GM21447 (cell line): Measurements from ENCODE around the gene CST4.
"Not testable (repeated sequence)": the region's sequence is repeated elsewhere in the genome, so short reads cannot be mapped to it uniquely, and the experiment has no call there.

Experiments
- ATAC-seq: cut with Tn5 transposase; IDR thresholded peaks from one replicate; pipeline ENCODE4 v1.9.1; 2021; ENCODE audit not compliant: unreplicated experiment

Gene CST4

GRCh38 chr20:23689399-23689690 lies 507 bp upstream of the CST4 start:
- ATAC-seq: no peak

GRCh38 chr20:23687986-23688385 lies 852 bp downstream of the CST4 start:
- no peak for ATAC-seq

- no peak for ATAC-seq
Observed at GRCh38 chr20:23686046-23686750, 2.6 kb downstream of the CST4 start.

GRCh38 chr20:23685529-23685896 lies 3.3 kb downstream of the CST4 start:
- ATAC-seq: not testable (repeated sequence)

DNA sequence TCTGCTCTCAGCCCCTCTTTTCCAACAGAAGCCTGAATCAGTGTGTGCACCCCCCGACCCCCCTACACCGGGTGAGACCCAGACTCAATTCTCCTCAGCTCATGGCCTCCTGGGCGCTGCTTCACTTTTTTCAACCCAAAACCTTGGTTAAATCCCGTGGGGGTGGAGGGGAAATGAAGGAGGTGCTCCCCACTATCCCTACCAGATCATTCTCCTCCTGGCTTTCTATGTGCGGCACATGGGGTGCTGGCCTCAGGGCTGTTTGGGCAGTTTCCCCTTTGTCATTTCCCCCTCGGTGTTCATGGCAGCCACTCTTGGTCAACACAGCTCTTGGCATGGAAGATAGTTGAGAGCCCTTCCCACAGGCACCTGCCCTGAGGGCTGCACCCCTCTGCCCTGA lies 4.6 kb downstream of the CST4 start:
- no peak for ATAC-seq

DNA sequence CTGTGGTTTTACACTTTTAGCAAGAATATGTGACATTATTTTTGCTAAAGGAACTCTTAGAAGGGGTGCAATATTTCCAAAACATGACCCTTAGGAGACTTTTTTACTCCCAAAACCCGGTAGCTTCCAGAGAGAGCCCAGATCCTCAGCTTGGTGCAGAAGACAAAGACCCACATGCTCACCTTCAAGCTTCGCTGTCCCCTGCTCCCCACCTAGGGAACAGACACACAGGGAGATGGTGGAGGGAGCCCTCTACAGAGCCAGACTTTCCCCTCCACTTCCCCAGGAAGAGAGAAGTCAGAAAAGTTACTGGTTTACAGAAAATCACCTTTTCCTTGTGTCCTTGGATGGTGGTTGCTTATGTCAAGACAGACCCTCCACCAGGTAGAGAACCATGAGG lies 5.0 kb downstream of the CST4 start:
- ATAC-seq: no peak

GRCh38 chr20:23683281-23683680 lies 5.6 kb downstream of the CST4 start:
- no peak for ATAC-seq

- ATAC-seq: no peak
Observed at GRCh38 chr20:23680146-23680545, 8.7 kb downstream of the CST4 start.

DNA sequence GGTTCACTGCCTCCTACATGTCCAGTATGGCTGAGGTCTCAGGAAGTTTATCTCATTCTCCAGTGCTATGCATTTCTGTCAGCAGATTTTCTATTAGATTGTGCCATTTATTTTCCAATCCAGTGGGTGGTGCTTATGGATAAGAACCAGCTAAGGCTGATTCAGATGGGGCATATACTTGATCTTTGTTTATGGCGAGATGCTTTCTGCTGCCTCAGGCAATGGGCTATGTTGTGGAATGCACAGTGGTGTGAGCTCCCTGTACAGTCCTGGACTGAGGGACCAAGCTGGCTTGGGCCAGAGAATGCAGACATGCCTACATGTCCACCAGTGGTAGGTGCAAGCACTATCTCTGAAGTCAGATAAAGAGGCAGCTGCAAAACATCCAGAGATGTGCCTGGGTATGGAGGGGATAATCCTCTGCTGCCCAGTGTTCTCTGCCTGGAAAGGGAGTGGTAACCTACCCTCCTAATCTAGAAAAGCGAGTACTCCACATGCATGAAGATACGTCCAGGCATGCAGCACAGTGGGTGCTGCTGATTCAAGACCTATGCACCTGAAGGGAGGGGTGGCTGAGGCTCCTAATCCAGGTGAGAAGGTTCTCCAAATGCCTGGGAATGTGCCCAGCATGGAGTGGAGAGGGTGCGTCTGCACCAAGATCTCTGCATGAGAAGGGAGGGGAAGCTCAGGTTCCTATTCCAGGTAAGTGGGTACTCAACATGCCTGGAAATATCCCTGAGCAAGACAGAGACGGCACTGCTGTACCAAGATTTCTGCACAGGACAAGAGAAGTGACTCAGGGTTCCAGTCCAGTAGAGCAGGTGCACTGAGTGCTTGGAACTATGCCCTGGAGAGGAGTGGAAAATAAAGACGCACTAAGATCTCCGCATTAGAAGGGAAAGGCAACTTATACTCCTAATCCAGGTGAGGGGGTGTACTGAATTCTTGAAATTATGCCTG lies 9.4 kb downstream of the CST4 start:
- no peak for ATAC-seq

- ATAC-seq: no peak
Observed at GRCh38 chr20:23673209-23673608, 15.6 kb downstream of the CST4 start.

DNA sequence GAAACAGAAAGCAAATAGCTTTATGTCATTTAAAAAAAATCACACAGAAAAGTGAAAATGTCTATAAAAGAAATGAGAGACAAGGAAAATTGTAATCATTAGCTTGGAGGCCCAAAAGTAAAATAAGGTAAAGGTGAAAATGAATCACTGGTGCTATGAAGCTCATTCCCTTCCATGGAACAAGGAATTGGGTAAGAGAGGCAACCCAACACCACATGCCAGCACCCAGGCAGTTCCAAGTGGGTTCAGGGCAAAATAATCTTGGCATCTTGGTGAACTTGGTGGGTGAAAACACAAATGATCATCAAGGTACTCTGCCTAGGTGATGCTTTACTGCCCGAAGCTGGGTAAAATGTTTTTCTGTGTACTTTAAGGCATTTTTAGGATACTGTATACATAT lies 16.7 kb downstream of the CST4 start:
- ATAC-seq: no peak

DNA sequence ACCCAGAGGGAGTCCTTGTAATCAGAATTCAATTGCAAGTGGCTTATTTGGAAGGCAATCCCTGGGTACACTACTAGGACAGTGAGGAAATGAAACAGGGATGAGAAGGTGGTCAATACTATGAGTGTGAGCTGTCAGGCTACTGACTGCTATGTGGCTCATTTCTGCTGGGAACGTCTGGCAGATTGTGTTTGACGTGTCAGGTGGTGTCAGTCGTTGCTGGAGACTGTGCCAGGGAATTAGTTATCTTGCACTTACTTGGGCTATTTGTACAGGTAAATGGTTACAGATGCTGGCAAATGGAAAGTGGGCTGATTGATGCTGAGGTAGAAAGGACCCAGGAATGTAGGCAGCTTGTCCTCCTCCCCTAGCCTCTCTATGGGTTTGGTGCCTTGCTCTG lies 17.4 kb downstream of the CST4 start:
- ATAC-seq: no peak

DNA sequence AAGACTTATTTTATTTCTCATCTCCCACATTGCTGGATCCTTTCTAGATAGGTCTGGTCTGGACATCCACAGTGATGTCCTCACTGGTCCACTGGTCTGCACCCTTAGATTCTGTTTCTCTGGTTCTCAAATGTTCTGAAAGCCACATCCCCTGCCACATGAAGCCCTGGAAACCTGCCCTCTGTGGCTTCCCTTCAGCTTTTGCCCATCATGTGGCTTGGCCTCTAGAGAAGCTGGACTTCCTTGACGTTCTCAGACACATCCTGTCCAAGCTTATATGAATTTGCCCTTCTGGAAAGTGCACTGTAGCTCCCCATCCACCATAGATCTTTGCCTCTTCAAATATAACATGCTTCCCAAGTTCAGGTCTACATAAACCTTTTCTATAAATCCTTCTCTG lies 18.5 kb downstream of the CST4 start:
- no peak for ATAC-seq

GRCh38 chr20:23669866-23670265 lies 19.0 kb downstream of the CST4 start:
- ATAC-seq: no peak

GRCh38 chr20:23669327-23669726 lies 19.5 kb downstream of the CST4 start:
- no peak for ATAC-seq

DNA sequence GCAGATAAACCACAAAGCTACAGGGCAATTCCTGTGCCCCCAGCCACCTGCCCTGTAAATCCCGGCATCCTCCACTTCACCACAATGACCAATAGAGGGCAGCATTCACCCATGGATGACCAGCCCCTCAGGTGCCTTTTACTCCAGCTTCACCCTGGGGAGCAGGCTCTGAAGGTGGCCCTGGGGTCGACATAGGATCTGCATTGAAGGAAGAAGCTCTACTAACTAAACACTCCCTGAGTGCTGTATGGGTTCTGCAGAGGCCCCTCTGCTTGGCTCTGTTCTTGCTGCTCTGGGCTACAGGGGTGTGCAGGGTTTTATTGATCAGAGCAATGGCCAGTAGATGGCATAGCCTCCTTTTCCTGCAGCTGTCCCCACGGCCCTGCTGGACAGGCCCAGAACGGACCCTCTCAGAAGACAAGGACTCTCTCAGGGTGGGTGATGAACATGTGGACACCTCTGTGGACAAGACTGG lies 20.3 kb downstream of the CST4 start:
- ATAC-seq: no peak

- ATAC-seq: no peak
Observed at GRCh38 chr20:23667666-23668065, 21.2 kb downstream of the CST4 start.

DNA sequence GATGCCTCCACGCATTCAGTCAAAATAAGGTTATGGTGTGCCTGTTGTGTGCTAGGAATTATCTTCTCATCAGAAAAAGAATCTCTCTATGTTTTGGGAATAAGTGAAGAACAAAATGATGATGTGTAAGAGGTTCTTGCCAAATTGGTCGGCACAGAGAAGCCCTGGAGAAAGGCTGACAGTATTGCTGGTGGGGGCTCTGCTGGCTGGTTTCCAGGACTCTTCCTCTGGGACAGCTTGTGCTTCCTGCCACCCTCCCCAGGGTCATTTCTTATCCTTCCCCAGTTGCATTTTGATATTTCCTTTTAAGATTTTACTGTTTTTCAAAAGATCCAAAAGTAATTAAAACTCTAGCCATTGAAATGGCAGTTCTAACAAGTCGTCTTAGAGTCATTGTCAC lies 22.1 kb downstream of the CST4 start:
- no peak for ATAC-seq

GRCh38 chr20:23666189-23666588 lies 22.6 kb downstream of the CST4 start:
- no peak for ATAC-seq

- ATAC-seq: no peak
Observed at GRCh38 chr20:23664954-23665353, 23.9 kb downstream of the CST4 start.

DNA sequence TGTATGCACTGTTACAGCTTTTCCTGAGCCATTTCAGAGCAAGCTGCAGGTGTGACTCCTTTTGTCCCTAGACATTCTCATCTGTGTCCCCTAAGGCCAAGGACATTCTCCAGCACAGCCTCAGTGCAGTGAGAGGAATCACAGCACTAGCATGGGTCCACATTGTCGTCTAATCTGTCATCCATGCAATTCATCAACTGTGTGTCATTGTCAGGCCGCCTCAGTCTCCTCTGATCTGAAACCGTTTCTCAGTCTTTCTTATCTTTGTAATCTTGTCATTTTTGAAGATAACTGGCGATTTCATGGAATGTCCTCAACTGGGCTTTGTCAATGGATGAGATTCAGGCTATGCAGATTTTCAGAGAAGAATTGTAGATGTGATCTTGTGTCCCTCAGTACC lies 24.8 kb downstream of the CST4 start:
- not testable (repeated sequence) for ATAC-seq

DNA sequence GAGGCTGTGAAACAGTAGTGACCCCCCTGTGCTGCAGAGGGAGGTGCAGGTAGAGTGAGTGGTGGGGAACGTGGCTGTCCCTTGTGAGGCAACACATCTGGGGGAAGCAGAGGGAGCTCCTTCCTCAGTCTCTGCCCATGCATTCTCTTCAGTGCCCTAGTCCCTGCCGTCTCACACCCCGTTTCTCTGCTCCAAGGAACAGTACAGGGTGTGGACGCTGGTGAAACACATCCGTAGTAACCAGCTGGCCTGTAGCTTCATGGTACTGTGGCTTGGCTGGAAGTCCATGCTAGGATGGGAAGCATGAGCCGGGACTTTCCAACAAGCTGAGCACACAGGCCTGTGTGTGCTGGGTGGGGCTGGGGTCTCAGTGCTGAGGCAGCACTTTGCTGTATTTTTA lies 25.7 kb downstream of the CST4 start:
- ATAC-seq: no peak
